IMR-90 (cell line): ENCODE data around the gene RBM44.

Experiments
- CHD1 ChIP-seq: IDR thresholded peaks from 2 replicates; pipeline ENCODE4 v1.6.1; 2012; ENCODE audit warnings: low read depth, low read length, improper control_type of control experiment
- MAZ ChIP-seq: IDR thresholded peaks from 2 replicates; pipeline ENCODE4 v1.6.1; 2012; ENCODE audit warnings: low read depth, mild to moderate bottlenecking, low read length, improper control_type of control experiment, moderate library complexity, borderline replicate concordance
- SMC3 ChIP-seq: fragments of 150-350 bp; IDR thresholded peaks from 2 replicates; pipeline ENCODE4 v1.6.1; 2016; ENCODE audit warnings: low read depth, mild to moderate bottlenecking, antibody characterized with exemption, low read length, moderate library complexity
- TF ChIP-seq, protein P1 (sequence below): conservative IDR thresholded peaks from 2 replicates; pipeline ENCODE4 v1.5.1; 2012; ENCODE audit warnings: mild to moderate bottlenecking, low read depth, low read length, improper control_type of control experiment
- TF ChIP-seq, protein P2 (sequence below): fragments of 150-350 bp; IDR thresholded peaks from 2 replicates; pipeline ENCODE4 v1.6.1; 2016; ENCODE audit warnings: low read depth, mild to moderate bottlenecking, low read length, moderate library complexity, borderline replicate concordance
- TF ChIP-seq, protein P3 (sequence below): fragments of 150-350 bp; IDR thresholded peaks from 2 replicates; pipeline ENCODE4 v1.6.1; 2017; ENCODE audit warnings: mild to moderate bottlenecking, antibody characterized with exemption, low read length, low read depth

DNA sequence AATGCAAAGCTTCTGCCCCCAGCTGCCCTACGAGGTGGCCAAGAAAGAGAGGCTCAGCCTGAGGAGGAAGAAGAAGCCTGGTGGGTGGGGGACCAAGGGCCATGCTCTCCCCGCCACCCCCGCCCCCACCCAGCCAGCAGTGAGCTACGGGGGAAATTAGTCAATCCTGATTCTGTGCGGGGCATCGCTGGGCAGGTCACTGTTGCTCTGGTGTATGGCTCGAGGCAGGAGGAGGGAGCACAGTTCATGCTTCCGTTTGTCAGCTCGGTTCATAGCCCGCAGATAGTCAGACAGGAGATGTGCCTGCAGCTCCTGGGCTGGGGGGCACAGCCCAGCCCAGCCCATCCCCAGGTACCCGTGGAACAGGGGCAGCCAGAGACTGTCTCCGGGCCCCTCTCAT, 78.0 kb downstream of the RBM44 start:
- TF ChIP-seq, protein P1, sequence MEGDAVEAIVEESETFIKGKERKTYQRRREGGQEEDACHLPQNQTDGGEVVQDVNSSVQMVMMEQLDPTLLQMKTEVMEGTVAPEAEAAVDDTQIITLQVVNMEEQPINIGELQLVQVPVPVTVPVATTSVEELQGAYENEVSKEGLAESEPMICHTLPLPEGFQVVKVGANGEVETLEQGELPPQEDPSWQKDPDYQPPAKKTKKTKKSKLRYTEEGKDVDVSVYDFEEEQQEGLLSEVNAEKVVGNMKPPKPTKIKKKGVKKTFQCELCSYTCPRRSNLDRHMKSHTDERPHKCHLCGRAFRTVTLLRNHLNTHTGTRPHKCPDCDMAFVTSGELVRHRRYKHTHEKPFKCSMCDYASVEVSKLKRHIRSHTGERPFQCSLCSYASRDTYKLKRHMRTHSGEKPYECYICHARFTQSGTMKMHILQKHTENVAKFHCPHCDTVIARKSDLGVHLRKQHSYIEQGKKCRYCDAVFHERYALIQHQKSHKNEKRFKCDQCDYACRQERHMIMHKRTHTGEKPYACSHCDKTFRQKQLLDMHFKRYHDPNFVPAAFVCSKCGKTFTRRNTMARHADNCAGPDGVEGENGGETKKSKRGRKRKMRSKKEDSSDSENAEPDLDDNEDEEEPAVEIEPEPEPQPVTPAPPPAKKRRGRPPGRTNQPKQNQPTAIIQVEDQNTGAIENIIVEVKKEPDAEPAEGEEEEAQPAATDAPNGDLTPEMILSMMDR: no peak
- TF ChIP-seq, protein P2, sequence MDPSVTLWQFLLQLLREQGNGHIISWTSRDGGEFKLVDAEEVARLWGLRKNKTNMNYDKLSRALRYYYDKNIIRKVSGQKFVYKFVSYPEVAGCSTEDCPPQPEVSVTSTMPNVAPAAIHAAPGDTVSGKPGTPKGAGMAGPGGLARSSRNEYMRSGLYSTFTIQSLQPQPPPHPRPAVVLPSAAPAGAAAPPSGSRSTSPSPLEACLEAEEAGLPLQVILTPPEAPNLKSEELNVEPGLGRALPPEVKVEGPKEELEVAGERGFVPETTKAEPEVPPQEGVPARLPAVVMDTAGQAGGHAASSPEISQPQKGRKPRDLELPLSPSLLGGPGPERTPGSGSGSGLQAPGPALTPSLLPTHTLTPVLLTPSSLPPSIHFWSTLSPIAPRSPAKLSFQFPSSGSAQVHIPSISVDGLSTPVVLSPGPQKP: no peak
- no peak for TF ChIP-seq MAZ
- no peak for TF ChIP-seq SMC3
- TF ChIP-seq, protein P3, sequence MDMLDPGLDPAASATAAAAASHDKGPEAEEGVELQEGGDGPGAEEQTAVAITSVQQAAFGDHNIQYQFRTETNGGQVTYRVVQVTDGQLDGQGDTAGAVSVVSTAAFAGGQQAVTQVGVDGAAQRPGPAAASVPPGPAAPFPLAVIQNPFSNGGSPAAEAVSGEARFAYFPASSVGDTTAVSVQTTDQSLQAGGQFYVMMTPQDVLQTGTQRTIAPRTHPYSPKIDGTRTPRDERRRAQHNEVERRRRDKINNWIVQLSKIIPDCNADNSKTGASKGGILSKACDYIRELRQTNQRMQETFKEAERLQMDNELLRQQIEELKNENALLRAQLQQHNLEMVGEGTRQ: no peak
- TF ChIP-seq CHD1: no peak
